ENCODE measurements around the gene SETBP1.
"Not testable (repeated sequence)": the region's sequence is repeated elsewhere in the genome, so short reads cannot be mapped to it uniquely, and the experiment has no call there.

DNA sequence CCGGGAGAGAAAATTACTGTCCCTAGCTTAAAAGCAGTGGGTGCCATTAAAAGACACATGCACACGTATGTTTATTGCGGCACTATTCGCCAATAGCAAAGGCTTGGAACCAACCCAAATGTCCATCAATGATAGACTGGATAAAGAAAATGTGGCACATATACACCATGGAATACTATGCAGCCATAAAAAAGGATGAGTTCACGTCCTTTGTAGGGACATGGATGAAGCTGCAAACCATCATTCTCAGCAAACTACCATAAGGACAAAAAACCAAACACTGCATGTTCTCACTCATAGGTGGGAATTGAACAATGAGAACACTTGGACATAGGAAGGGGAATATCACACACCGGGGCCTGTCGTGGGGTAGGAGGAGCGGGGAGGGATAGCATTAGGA, 120.1 kb downstream of the SETBP1 start:
- TF ChIP-seq, protein P1, sequence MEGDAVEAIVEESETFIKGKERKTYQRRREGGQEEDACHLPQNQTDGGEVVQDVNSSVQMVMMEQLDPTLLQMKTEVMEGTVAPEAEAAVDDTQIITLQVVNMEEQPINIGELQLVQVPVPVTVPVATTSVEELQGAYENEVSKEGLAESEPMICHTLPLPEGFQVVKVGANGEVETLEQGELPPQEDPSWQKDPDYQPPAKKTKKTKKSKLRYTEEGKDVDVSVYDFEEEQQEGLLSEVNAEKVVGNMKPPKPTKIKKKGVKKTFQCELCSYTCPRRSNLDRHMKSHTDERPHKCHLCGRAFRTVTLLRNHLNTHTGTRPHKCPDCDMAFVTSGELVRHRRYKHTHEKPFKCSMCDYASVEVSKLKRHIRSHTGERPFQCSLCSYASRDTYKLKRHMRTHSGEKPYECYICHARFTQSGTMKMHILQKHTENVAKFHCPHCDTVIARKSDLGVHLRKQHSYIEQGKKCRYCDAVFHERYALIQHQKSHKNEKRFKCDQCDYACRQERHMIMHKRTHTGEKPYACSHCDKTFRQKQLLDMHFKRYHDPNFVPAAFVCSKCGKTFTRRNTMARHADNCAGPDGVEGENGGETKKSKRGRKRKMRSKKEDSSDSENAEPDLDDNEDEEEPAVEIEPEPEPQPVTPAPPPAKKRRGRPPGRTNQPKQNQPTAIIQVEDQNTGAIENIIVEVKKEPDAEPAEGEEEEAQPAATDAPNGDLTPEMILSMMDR (IDR thresholded peaks at IDR 0.05) = not testable (repeated sequence)
- TF ChIP-seq POLR2A (IDR thresholded peaks at IDR 0.05) = not testable (repeated sequence)
